Measurements from ENCODE around the gene KIF3A.

The KIF3A gene

GRCh38 chr5:132668706-132669454 lies 68.5 kb downstream of the KIF3A start:
- no peak for TF ChIP-seq CTCF (IDR thresholded peaks at IDR 0.05; ENCODE audit: insufficient read depth, low read depth, low read length, missing control alignments)
- peak; percentile 27 for DNase-seq (ENCODE audit: low read depth)
- no peak overlapping the region for H3K4me3 ChIP-seq (ENCODE audit: low read length)

GRCh38 chr5:132667761-132668705 lies 69.3 kb downstream of the KIF3A start:
- peak; percentile 26 for DNase-seq (ENCODE audit: low read depth)
- no peak overlapping the region for H3K4me3 ChIP-seq (ENCODE audit: low read length)
- TF ChIP-seq CTCF (IDR thresholded peaks at IDR 0.05; ENCODE audit: insufficient read depth, low read depth, low read length, missing control alignments) = no peak

- DNase-seq (ENCODE audit: low read depth) = no peak
- H3K4me3 ChIP-seq (ENCODE audit: low read length) = no peak overlapping the region
- TF ChIP-seq CTCF (IDR thresholded peaks at IDR 0.05; ENCODE audit: insufficient read depth, low read depth, low read length, missing control alignments) = no peak
Measured at GRCh38 chr5:132667309-132667708, 70.0 kb downstream of the KIF3A start.

GRCh38 chr5:132666310-132667123 lies 70.8 kb downstream of the KIF3A start:
- no peak for TF ChIP-seq CTCF (IDR thresholded peaks at IDR 0.05; ENCODE audit: insufficient read depth, low read depth, low read length, missing control alignments)
- DNase-seq (ENCODE audit: low read depth) = no peak
- H3K4me3 ChIP-seq (ENCODE audit: low read length) = no peak overlapping the region

GRCh38 chr5:132665574-132666080 lies 71.7 kb downstream of the KIF3A start:
- no peak for TF ChIP-seq CTCF (IDR thresholded peaks at IDR 0.05; ENCODE audit: insufficient read depth, low read depth, low read length, missing control alignments)
- no peak for DNase-seq (ENCODE audit: low read depth)
- no peak overlapping the region for H3K4me3 ChIP-seq (ENCODE audit: low read length)

GRCh38 chr5:132664696-132665209 lies 72.6 kb downstream of the KIF3A start:
- no peak for DNase-seq (ENCODE audit: low read depth)
- no peak for TF ChIP-seq CTCF (IDR thresholded peaks at IDR 0.05; ENCODE audit: insufficient read depth, low read depth, low read length, missing control alignments)
- H3K4me3 ChIP-seq (ENCODE audit: low read length) = no peak overlapping the region
